IMR-90 (cell line): Measurements from ENCODE around the gene TEX22. TPM values are rescaled to one million over a fixed set of nuclear protein-coding genes. Genes with fewer than 3 reads are reported as not detected.

ENCODE experiments used
- ATAC-seq: fragments of 200-7000 bp; cut with Tn5 transposase; 2 replicates; pipeline ENCODE4 v1.9.1; 2020; ENCODE audit warnings: low read depth, mild to moderate bottlenecking, moderate library complexity
- BruUV-seq: library from RNA; stranded (reverse); fragments of 400-500 nt; replicated peaks from 2 replicates; lab custom pipeline; 2021; lab: Mats Ljungman, UMichigan
- CTCF ChIA-PET: fragments of 300-600 bp; formaldehyde crosslinking; extraction: SDS; loops from one replicate; lab custom pipeline; 2021; ENCODE audit warnings: antibody characterized with exemption; lab: Yijun Ruan, JAX
- POLR2A ChIA-PET: fragments of 300-600 bp; sonication (Branson Sonifier 250); formaldehyde crosslinking; loops from one replicate; lab custom pipeline; 2022; ENCODE audit warnings: antibody characterized with exemption; ENCODE audit not compliant: unreplicated experiment; lab: Charles Lee
- DNase-seq: peaks from one replicate; pipeline ENCODE4 v3.0.0; 2013
- H2AFZ ChIP-seq: replicated peaks from 2 replicates; pipeline ENCODE3; 2013; ENCODE audit warnings: low read length, mild to moderate bottlenecking; ENCODE audit not compliant: poor library complexity
- H2AK5ac ChIP-seq: 2 replicates; pipeline ENCODE4 v1.6.1; 2013; ENCODE audit warnings: low read depth, low read length, inconsistent platforms
- H2AK9ac ChIP-seq: replicated peaks from 2 replicates; pipeline ENCODE3; 2013; ENCODE audit warnings: mild to moderate bottlenecking, low read depth, low read length, moderate library complexity; ENCODE audit not compliant: poor library complexity
- H2BK120ac ChIP-seq: 2 replicates; pipeline ENCODE4 v1.6.1; 2013; ENCODE audit warnings: low read depth, low read length, inconsistent platforms
- H2BK15ac ChIP-seq: 3 replicates; pipeline ENCODE4 v1.6.1; 2013; ENCODE audit warnings: low read depth, low read length, inconsistent platforms
- H2BK20ac ChIP-seq: 2 replicates; pipeline ENCODE4 v1.6.1; 2013; ENCODE audit warnings: low read depth, mild to moderate bottlenecking, inconsistent platforms, low read length, moderate library complexity
- H2BK5ac ChIP-seq: 2 replicates; pipeline ENCODE4 v1.6.1; 2013; ENCODE audit warnings: mild to moderate bottlenecking, low read depth, low read length, inconsistent platforms; ENCODE audit not compliant: poor library complexity, severe bottlenecking
- H3K14ac ChIP-seq: replicated peaks from 2 replicates; pipeline ENCODE4 v1.6.1; 2013; ENCODE audit warnings: low read depth, low read length, inconsistent platforms
- H3K18ac ChIP-seq: 2 replicates; pipeline ENCODE4 v1.6.1; 2013; ENCODE audit warnings: low read depth, low read length, control low read depth
- H3K23ac ChIP-seq: 2 replicates; pipeline ENCODE4 v1.6.1; 2013; ENCODE audit warnings: low read depth, low read length, inconsistent platforms
- H3K27ac ChIP-seq: 2 replicates; pipeline ENCODE4 v1.5.1; 2013; ENCODE audit warnings: mild to moderate bottlenecking, control low read depth, low read length; ENCODE audit not compliant: insufficient read depth
- H3K27me3 ChIP-seq: 2 replicates; pipeline ENCODE4 v1.6.1; 2013; ENCODE audit warnings: low read length; ENCODE audit not compliant: control insufficient read depth, insufficient read depth
- H3K36me3 ChIP-seq: 2 replicates; pipeline ENCODE4 v1.6.1; 2013; ENCODE audit warnings: low read length, mixed read lengths; ENCODE audit not compliant: control insufficient read depth, insufficient read depth
- H3K4ac ChIP-seq: 2 replicates; pipeline ENCODE4 v1.6.1; 2013; ENCODE audit warnings: low read depth, low read length, inconsistent platforms
- H3K4me1 ChIP-seq: 2 replicates; pipeline ENCODE4 v1.6.1; 2013; ENCODE audit warnings: low read length, mixed read lengths; ENCODE audit not compliant: control insufficient read depth, insufficient read depth
- H3K4me2 ChIP-seq: 2 replicates; pipeline ENCODE4 v1.6.1; 2013; ENCODE audit warnings: low read depth, mild to moderate bottlenecking, control low read depth, low read length, moderate library complexity
- H3K4me3 ChIP-seq: 2 replicates; pipeline ENCODE4 v1.5.1; 2013; ENCODE audit warnings: low read depth, mild to moderate bottlenecking, control low read depth, low read length, moderate library complexity; ENCODE audit not compliant: insufficient read depth
- H3K56ac ChIP-seq: 2 replicates; pipeline ENCODE4 v1.6.1; 2013; ENCODE audit warnings: low read length, inconsistent platforms; ENCODE audit not compliant: insufficient read depth; ENCODE audit errors: extremely low read depth
- H3K79me1 ChIP-seq, 2 experiments: 2 replicates each; pipeline ENCODE4 v1.6.1; 2013; ENCODE audit warnings: low read length in 2 of 2, inconsistent platforms in 1 of 2, low read depth in 1 of 2
- H3K9ac ChIP-seq: 2 replicates; pipeline ENCODE4 v1.6.1; 2013; ENCODE audit warnings: low read depth, low read length, control low read depth
- H3K9me1 ChIP-seq: 2 replicates; pipeline ENCODE4 v1.6.1; 2013; ENCODE audit warnings: low read length, inconsistent platforms; ENCODE audit not compliant: insufficient read depth
- H3K9me3 ChIP-seq: 2 replicates; pipeline ENCODE4 v1.6.1; 2013; ENCODE audit warnings: low read length; ENCODE audit not compliant: control insufficient read depth, insufficient read depth
- H4K20me1 ChIP-seq: 2 replicates; pipeline ENCODE4 v1.6.1; 2013; ENCODE audit warnings: low read length, inconsistent platforms; ENCODE audit not compliant: insufficient read depth
- H4K5ac ChIP-seq: 2 replicates; pipeline ENCODE4 v1.6.1; 2013; ENCODE audit warnings: mild to moderate bottlenecking, low read depth, low read length, control low read depth
- H4K8ac ChIP-seq, 2 experiments: 2 replicates each; pipeline ENCODE4 v1.6.1; 2013; ENCODE audit warnings: low read depth in 2 of 2, low read length in 2 of 2, control low read depth in 1 of 2, inconsistent platforms in 1 of 2
- H4K91ac ChIP-seq: 2 replicates; pipeline ENCODE4 v1.6.1; 2013; ENCODE audit warnings: low read depth, low read length, inconsistent platforms; ENCODE audit not compliant: insufficient read depth
- CEBPB ChIP-seq: IDR thresholded peaks from 2 replicates; pipeline ENCODE4 v1.6.1; 2012; ENCODE audit warnings: low read depth, low read length, improper control_type of control experiment
- MAFK ChIP-seq: IDR thresholded peaks from 2 replicates; pipeline ENCODE4 v1.6.1; 2012; ENCODE audit warnings: low read depth, low read length, improper control_type of control experiment
- NFE2L2 ChIP-seq: fragments of 150-350 bp; IDR thresholded peaks from 2 replicates; pipeline ENCODE4 v1.6.1; 2016; ENCODE audit warnings: low read depth, mild to moderate bottlenecking, low read length
- RCOR1 ChIP-seq: IDR thresholded peaks from 2 replicates; pipeline ENCODE4 v1.6.1; 2012; ENCODE audit warnings: mild to moderate bottlenecking, low read length, improper control_type of control experiment; ENCODE audit not compliant: insufficient replicate concordance
- WGBS, 2 experiments: methylation state at CpG; one replicate each; pipeline versions ENCODE4 v1.1.5 to v1.1.7; 2013; ENCODE audit warnings: missing lambda C conversion rate in 2 of 2; ENCODE audit not compliant: insufficient read length in 1 of 2; ENCODE audit errors: extremely low coverage in 2 of 2; 5-methylcytosine and 5-hydroxymethylcytosine counted together
- dilution Hi-C: fragments of 300-500 bp; cut with HindIII; formaldehyde crosslinking; loops from one replicate; pipeline ENCODE4 v1.14.3; 2018; ENCODE audit warnings: low sequenced_read_pairs; ENCODE audit not compliant: unreplicated experiment
- in situ Hi-C: fragments of 300-500 bp; cut with MboI; formaldehyde crosslinking; loops from 3 replicates; pipeline ENCODE4 v1.14.3; 2019; ENCODE audit warnings: low sequenced_read_pairs, inconsistent platforms, mixed read lengths
- intact Hi-C: fragments of 100-400 bp; cut with micrococcal nuclease; formaldehyde crosslinking; loops from 2 replicates; pipeline ENCODE4 v1.10.0; 2022
- polyA plus RNA-seq, 3 experiments: library from polyadenylated mRNA; depleted of rRNA; stranded (reverse); fragments of >200 nt; gene quantifications; 2 replicates each; pipeline ENCODE4 v1.2.3, GENCODE V29; 2012; ENCODE audit warnings: low replicate concordance in 1 of 3
- total RNA-seq: library from RNA; depleted of rRNA; stranded (reverse); fragments of >200 nt; gene quantifications from 2 replicates; pipeline ENCODE4 v1.2.3, GENCODE V29; 2012

Gene TEX22
- total and polyA plus RNA-seq, 2 of the 4 experiments (the other 2 are of a cell fraction): 0.10 to 0.18 TPM

- Histone ChIP-seq H3K36me3 (peaks cover 30% of the 10 kb centered on the region; the same call in 1 of the 2 replicates), H4K20me1 (no peaks in the 10 kb centered on the region), H2AFZ (no peak overlapping the region), H2BK5ac (no peak overlapping the region), H4K91ac (no peak overlapping the region), H3K4ac (no peak overlapping the region), H3K27me3 (no peaks in the 10 kb centered on the region), H2BK15ac (no peak overlapping the region), H3K9me3 (no peaks in the 10 kb centered on the region), H3K18ac (no peak overlapping the region), H2BK120ac (no peak overlapping the region), H3K9ac (no peak overlapping the region), H3K4me1 (no peaks in the 10 kb centered on the region), H3K23ac (no peak overlapping the region), H3K79me1 (no peaks in the 10 kb centered on the region), H3K14ac (no peak overlapping the region), H4K5ac (no peak overlapping the region), H3K27ac (no peak overlapping the region), H4K8ac (no peak overlapping the region), H3K56ac (no peak overlapping the region), H3K4me3 (no peak overlapping the region), H2AK5ac (no peak overlapping the region), H3K9me1 (no peaks in the 10 kb centered on the region), H3K4me2 (no peak overlapping the region), H2AK9ac (no peak overlapping the region), H2BK20ac (no peak overlapping the region)
- intact Hi-C loops: no loop called here
- ChIA-PET POLR2A (no interaction called here), CTCF (no interaction called here)
- TF ChIP-seq RCOR1 (no peak), NFE2L2 (no peak), CEBPB (no peak), MAFK (no peak)
- WGBS, 2 experiments: 89% methylated on average over 18 of the region's 33 CpGs; no CpG with 5 or more reads in 1 of the 2 experiments
- dilution Hi-C loops: no loop called here
- no TSS peak for BruUV-seq
- no peak for ATAC-seq
- in situ Hi-C loops: no loop called here
- DNase-seq: no peak
These were observed 11.5 kb upstream of the TEX22 start for GRCh38 chr14:105386581-105387529.
